Measurements from ENCODE around the gene HBS1L.

Gene HBS1L

GRCh38 chr6:134984821-134985220, 69.8 kb downstream of the HBS1L start:
- no peaks in the 10 kb centered on the region for H3K4me1 ChIP-seq (ENCODE audit: insufficient read depth, insufficient read length)
- no peak overlapping the region for H3K4me3 ChIP-seq (ENCODE audit: insufficient read length, low read depth)
- H3K9ac ChIP-seq (ENCODE audit: insufficient read length, low read depth) = no peak overlapping the region
- H3K36me3 ChIP-seq (ENCODE audit: insufficient read depth, insufficient read length, low read length) = peaks cover 25% of the 10 kb centered on the region
- TF ChIP-seq YY1 (IDR thresholded peaks at IDR 0.05; ENCODE audit: insufficient read depth, insufficient read length) (no peak), ZNF274 (IDR thresholded peaks at IDR 0.05; ENCODE audit: low read depth, low read length) (no peak), SUZ12 (IDR thresholded peaks at IDR 0.05; ENCODE audit: extremely low read depth, insufficient read depth, insufficient read length) (no peak)
- no peaks in the 10 kb centered on the region for H3K9me3 ChIP-seq (ENCODE audit: insufficient read depth, low read length)
- H3K27me3 ChIP-seq (ENCODE audit: insufficient read depth, insufficient read length) = no peaks in the 10 kb centered on the region
- DNase-seq (ENCODE audit: low read depth, low spot score) = no peak

GRCh38 chr6:134983823-134984222, 70.8 kb downstream of the HBS1L start:
- Histone ChIP-seq H3K9me3 (ENCODE audit: insufficient read depth, low read length) (no peaks in the 10 kb centered on the region), H3K4me1 (ENCODE audit: insufficient read depth, insufficient read length) (no peaks in the 10 kb centered on the region), H3K4me3 (ENCODE audit: insufficient read length, low read depth) (no peak overlapping the region), H3K36me3 (ENCODE audit: insufficient read depth, insufficient read length, low read length) (peaks cover 30% of the 10 kb centered on the region), H3K27me3 (ENCODE audit: insufficient read depth, insufficient read length) (no peaks in the 10 kb centered on the region), H3K9ac (ENCODE audit: insufficient read length, low read depth) (no peak overlapping the region)
- TF ChIP-seq SUZ12 (IDR thresholded peaks at IDR 0.05; ENCODE audit: extremely low read depth, insufficient read depth, insufficient read length) (no peak), YY1 (IDR thresholded peaks at IDR 0.05; ENCODE audit: insufficient read depth, insufficient read length) (no peak), ZNF274 (IDR thresholded peaks at IDR 0.05; ENCODE audit: low read depth, low read length) (no peak)
- no peak for DNase-seq (ENCODE audit: low read depth, low spot score)

GRCh38 chr6:134982161-134982560, 72.5 kb downstream of the HBS1L start:
- TF ChIP-seq ZNF274 (IDR thresholded peaks at IDR 0.05; ENCODE audit: low read depth, low read length) (no peak), SUZ12 (IDR thresholded peaks at IDR 0.05; ENCODE audit: extremely low read depth, insufficient read depth, insufficient read length) (no peak), YY1 (IDR thresholded peaks at IDR 0.05; ENCODE audit: insufficient read depth, insufficient read length) (no peak)
- peaks cover 37% of the 10 kb centered on the region for H3K36me3 ChIP-seq (ENCODE audit: insufficient read depth, insufficient read length, low read length)
- no peak overlapping the region for H3K4me3 ChIP-seq (ENCODE audit: insufficient read length, low read depth)
- no peak for DNase-seq (ENCODE audit: low read depth, low spot score)
- H3K9me3 ChIP-seq (ENCODE audit: insufficient read depth, low read length) = no peaks in the 10 kb centered on the region
- no peak overlapping the region for H3K9ac ChIP-seq (ENCODE audit: insufficient read length, low read depth)
- no peaks in the 10 kb centered on the region for H3K27me3 ChIP-seq (ENCODE audit: insufficient read depth, insufficient read length)
- H3K4me1 ChIP-seq (ENCODE audit: insufficient read depth, insufficient read length) = no peaks in the 10 kb centered on the region

GRCh38 chr6:134980846-134981245, 73.8 kb downstream of the HBS1L start:
- Histone ChIP-seq H3K4me1 (ENCODE audit: insufficient read depth, insufficient read length) (no peaks in the 10 kb centered on the region), H3K36me3 (ENCODE audit: insufficient read depth, insufficient read length, low read length) (peaks cover 30% of the 10 kb centered on the region), H3K4me3 (ENCODE audit: insufficient read length, low read depth) (no peak overlapping the region), H3K27me3 (ENCODE audit: insufficient read depth, insufficient read length) (no peaks in the 10 kb centered on the region), H3K9ac (ENCODE audit: insufficient read length, low read depth) (no peak overlapping the region), H3K9me3 (ENCODE audit: insufficient read depth, low read length) (no peaks in the 10 kb centered on the region)
- DNase-seq (ENCODE audit: low read depth, low spot score) = no peak
- no peak for TF ChIP-seq SUZ12 (IDR thresholded peaks at IDR 0.05; ENCODE audit: extremely low read depth, insufficient read depth, insufficient read length)
- TF ChIP-seq ZNF274 (IDR thresholded peaks at IDR 0.05; ENCODE audit: low read depth, low read length) = no peak
- no peak for TF ChIP-seq YY1 (IDR thresholded peaks at IDR 0.05; ENCODE audit: insufficient read depth, insufficient read length)

GRCh38 chr6:134979142-134979541, 75.5 kb downstream of the HBS1L start:
- Histone ChIP-seq H3K27me3 (ENCODE audit: insufficient read depth, insufficient read length) (no peaks in the 10 kb centered on the region), H3K36me3 (ENCODE audit: insufficient read depth, insufficient read length, low read length) (peaks cover 26% of the 10 kb centered on the region), H3K9me3 (ENCODE audit: insufficient read depth, low read length) (no peaks in the 10 kb centered on the region), H3K4me3 (ENCODE audit: insufficient read length, low read depth) (no peak overlapping the region), H3K4me1 (ENCODE audit: insufficient read depth, insufficient read length) (no peaks in the 10 kb centered on the region), H3K9ac (ENCODE audit: insufficient read length, low read depth) (no peak overlapping the region)
- no peak for DNase-seq (ENCODE audit: low read depth, low spot score)
- TF ChIP-seq ZNF274 (IDR thresholded peaks at IDR 0.05; ENCODE audit: low read depth, low read length) (no peak), SUZ12 (IDR thresholded peaks at IDR 0.05; ENCODE audit: extremely low read depth, insufficient read depth, insufficient read length) (no peak), YY1 (IDR thresholded peaks at IDR 0.05; ENCODE audit: insufficient read depth, insufficient read length) (no peak)

- DNase-seq (ENCODE audit: low read depth, low spot score) = no peak
- Histone ChIP-seq H3K36me3 (ENCODE audit: insufficient read depth, insufficient read length, low read length) (peaks cover 12% of the 10 kb centered on the region), H3K4me3 (ENCODE audit: insufficient read length, low read depth) (no peak overlapping the region), H3K27me3 (ENCODE audit: insufficient read depth, insufficient read length) (no peaks in the 10 kb centered on the region), H3K9ac (ENCODE audit: insufficient read length, low read depth) (no peak overlapping the region), H3K4me1 (ENCODE audit: insufficient read depth, insufficient read length) (no peaks in the 10 kb centered on the region), H3K9me3 (ENCODE audit: insufficient read depth, low read length) (no peaks in the 10 kb centered on the region)
- TF ChIP-seq YY1 (IDR thresholded peaks at IDR 0.05; ENCODE audit: insufficient read depth, insufficient read length) = no peak
- TF ChIP-seq SUZ12 (IDR thresholded peaks at IDR 0.05; ENCODE audit: extremely low read depth, insufficient read depth, insufficient read length) = no peak
- no peak for TF ChIP-seq ZNF274 (IDR thresholded peaks at IDR 0.05; ENCODE audit: low read depth, low read length)
These were observed 80.3 kb downstream of the HBS1L start for GRCh38 chr6:134974370-134974769.

- H3K36me3 ChIP-seq (ENCODE audit: insufficient read depth, insufficient read length, low read length) = peaks cover 20% of the 10 kb centered on the region
These were observed 86.9 kb downstream of the HBS1L start for GRCh38 chr6:134967711-134968110.

More at GRCh38 chr6:134967711-134968110, 86.9 kb downstream of the HBS1L start:
- Histone ChIP-seq H3K9ac (ENCODE audit: insufficient read length, low read depth) (no peak overlapping the region), H3K27me3 (ENCODE audit: insufficient read depth, insufficient read length) (no peaks in the 10 kb centered on the region), H3K4me3 (ENCODE audit: insufficient read length, low read depth) (no peak overlapping the region), H3K9me3 (ENCODE audit: insufficient read depth, low read length) (no peaks in the 10 kb centered on the region), H3K4me1 (ENCODE audit: insufficient read depth, insufficient read length) (no peaks in the 10 kb centered on the region)
- TF ChIP-seq YY1 (IDR thresholded peaks at IDR 0.05; ENCODE audit: insufficient read depth, insufficient read length) (no peak), ZNF274 (IDR thresholded peaks at IDR 0.05; ENCODE audit: low read depth, low read length) (no peak), SUZ12 (IDR thresholded peaks at IDR 0.05; ENCODE audit: extremely low read depth, insufficient read depth, insufficient read length) (no peak)
- DNase-seq (ENCODE audit: low read depth, low spot score) = no peak
